Measurements from ENCODE around the gene TRPM2.

DNA sequence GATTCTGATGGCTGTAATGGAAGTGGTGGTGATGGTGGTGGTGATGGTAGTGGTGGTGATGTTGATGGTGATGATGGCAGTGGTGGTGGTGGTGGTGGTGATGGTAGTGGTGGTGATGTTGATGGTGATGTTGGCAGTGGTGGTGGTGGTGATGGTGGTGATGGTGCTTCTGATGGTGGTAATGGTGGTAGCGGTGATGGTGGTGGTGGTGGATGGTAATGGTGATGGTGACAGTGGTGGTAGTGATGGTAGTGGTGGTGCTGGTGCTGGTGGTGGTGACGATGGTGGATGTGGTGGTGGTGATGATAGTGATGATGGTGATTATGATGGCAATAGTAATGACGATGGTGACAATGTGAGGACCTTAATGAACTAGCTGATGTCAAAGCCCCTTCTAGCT is 66.3 kb downstream of the TRPM2 start:
- TF ChIP-seq, protein P1, sequence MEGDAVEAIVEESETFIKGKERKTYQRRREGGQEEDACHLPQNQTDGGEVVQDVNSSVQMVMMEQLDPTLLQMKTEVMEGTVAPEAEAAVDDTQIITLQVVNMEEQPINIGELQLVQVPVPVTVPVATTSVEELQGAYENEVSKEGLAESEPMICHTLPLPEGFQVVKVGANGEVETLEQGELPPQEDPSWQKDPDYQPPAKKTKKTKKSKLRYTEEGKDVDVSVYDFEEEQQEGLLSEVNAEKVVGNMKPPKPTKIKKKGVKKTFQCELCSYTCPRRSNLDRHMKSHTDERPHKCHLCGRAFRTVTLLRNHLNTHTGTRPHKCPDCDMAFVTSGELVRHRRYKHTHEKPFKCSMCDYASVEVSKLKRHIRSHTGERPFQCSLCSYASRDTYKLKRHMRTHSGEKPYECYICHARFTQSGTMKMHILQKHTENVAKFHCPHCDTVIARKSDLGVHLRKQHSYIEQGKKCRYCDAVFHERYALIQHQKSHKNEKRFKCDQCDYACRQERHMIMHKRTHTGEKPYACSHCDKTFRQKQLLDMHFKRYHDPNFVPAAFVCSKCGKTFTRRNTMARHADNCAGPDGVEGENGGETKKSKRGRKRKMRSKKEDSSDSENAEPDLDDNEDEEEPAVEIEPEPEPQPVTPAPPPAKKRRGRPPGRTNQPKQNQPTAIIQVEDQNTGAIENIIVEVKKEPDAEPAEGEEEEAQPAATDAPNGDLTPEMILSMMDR (conservative IDR thresholded peaks at IDR 0.05): no peak
- TF ChIP-seq ZFX (IDR thresholded peaks at IDR 0.05): no peak

Measured in C4-2B (cell line).